Measurements from ENCODE around the gene KRABD2.

The KRABD2 gene

DNA sequence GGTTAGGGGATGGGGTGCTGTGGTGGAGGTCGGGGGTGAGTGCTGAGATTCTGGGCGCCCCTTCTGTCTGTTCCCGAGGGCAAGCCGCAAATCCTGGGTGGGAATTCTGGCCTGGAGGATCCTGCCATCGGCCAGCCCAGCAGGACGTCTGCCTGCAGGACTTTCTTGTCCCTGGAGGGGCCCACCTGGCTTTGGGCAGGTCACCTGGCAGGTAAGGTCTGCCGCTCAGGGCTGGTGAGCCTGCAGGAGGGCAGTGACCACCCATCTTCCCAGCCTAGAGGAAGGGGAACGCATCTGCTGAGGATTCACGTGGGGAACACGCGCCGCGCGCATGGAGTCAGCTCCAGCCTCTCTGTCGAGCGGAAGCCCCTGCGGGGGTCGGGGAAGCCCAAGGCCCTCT, 15.8 kb upstream of the KRABD2 start:
- no peak for DNase-seq
- TF ChIP-seq CTCF (IDR thresholded peaks at IDR 0.05), result no peak
- Mint-ChIP-seq H3K4me3 (no peak overlapping the region), H3K4me1 (peaks cover 32 to 37% of the 10 kb centered on the region in 2 donors), H3K27ac (no peak overlapping the region), H3K36me3 (no peaks in the 10 kb centered on the region), H3K9me3 (no peaks in the 10 kb centered on the region), H3K27me3 (ENCODE audit: low read depth in 2 of 2) (peaks cover 15 to 17% of the 10 kb centered on the region in 2 donors)
- Histone ChIP-seq H3K4me3 (ENCODE audit: low read length) (no peak overlapping the region), H3K27ac (ENCODE audit: low read length) (no peak overlapping the region), H3K4me1 (ENCODE audit: control insufficient read depth, insufficient read depth, low read length) (peaks cover 36% of the 10 kb centered on the region), H3K27me3 (ENCODE audit: control insufficient read depth, insufficient read depth, low read length) (no peaks in the 10 kb centered on the region), H3K9me3 (ENCODE audit: control insufficient read depth, insufficient read depth, low read length) (no peaks in the 10 kb centered on the region), H3K36me3 (ENCODE audit: control insufficient read depth, insufficient read depth, low read length) (no peaks in the 10 kb centered on the region)
- no peak for ATAC-seq
- intact Hi-C loops (cut with micrococcal nuclease), result no loop called here
- WGBS (ENCODE audit: insufficient coverage), result 91% methylated on average over 18 of the region's 18 CpGs

DNA sequence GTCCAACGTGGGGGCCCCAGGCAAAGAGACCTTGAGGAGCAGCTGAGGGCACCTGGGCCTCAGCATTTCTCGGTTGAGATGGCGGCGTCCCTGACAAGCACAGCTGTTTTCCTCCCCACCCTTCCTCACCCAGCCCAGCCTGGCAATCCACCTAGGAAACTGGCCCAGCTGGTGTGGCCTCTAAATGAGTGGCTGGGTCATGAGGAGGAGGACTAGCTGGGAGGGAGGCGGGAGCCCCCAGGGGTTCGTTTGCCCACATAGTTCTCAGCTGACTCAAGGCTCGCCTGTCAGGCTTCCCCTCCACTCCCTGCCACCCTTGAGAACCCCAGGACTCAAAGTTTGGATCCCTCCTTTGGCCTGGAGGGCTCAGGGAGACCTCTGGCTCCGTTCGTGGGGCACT, 15.2 kb upstream of the KRABD2 start:
- Histone ChIP-seq H3K27ac (ENCODE audit: low read length) (no peak overlapping the region), H3K4me1 (ENCODE audit: control insufficient read depth, insufficient read depth, low read length) (peaks cover 38% of the 10 kb centered on the region), H3K27me3 (ENCODE audit: control insufficient read depth, insufficient read depth, low read length) (no peaks in the 10 kb centered on the region), H3K36me3 (ENCODE audit: control insufficient read depth, insufficient read depth, low read length) (no peaks in the 10 kb centered on the region), H3K9me3 (ENCODE audit: control insufficient read depth, insufficient read depth, low read length) (no peaks in the 10 kb centered on the region), H3K4me3 (ENCODE audit: low read length) (no peak overlapping the region)
- peaks cover 34 to 40% of the 10 kb centered on the region in 2 donors for H3K4me1 Mint-ChIP-seq
- WGBS (ENCODE audit: insufficient coverage), result 74% methylated on average over 9 of the region's 9 CpGs
- no peak for ATAC-seq
- no peak overlapping the region for H3K27ac Mint-ChIP-seq
- no peak overlapping the region for H3K4me3 Mint-ChIP-seq
- H3K36me3 Mint-ChIP-seq, result no peaks in the 10 kb centered on the region
- intact Hi-C loops (cut with micrococcal nuclease), result no loop called here
- DNase-seq, result no peak
- H3K9me3 Mint-ChIP-seq, result no peaks in the 10 kb centered on the region
- TF ChIP-seq CTCF (IDR thresholded peaks at IDR 0.05), result no peak
- H3K27me3 Mint-ChIP-seq (ENCODE audit: low read depth in 2 of 2), result peaks cover 12 to 16% of the 10 kb centered on the region in 2 donors

DNA sequence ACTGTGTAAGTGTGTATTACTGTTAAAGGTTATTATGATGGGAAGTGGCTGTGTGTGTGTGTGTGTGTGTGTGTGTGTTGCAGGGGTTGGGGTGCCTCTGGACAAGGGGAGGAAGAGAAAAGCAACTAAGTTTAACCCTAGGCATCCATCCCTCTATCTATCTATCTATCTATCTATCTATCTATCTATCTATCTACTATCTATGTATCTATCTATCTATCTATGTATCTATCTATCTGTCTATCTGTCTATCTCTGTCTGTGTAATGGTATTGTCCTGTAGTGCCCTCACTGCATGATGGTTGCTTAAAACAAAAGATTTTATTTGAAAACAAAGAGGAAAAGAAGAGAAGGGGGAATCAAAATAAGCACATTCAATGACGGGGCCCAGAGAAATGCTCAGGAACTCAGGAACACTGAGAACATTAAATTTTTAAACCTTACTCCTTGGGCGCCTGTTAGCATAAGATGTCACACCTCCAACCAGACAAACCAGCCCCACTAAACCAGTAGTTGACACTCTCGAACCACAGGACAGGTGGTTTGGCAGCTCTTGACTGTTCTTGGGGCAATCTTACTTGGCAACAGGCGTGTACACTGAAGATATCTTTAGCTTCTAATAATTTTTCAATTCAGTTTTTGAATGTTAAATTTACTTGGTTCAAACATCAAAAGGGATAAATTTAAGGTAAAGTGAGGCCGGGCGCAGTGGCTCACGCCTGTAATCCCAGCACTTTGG, 11.6 kb upstream of the KRABD2 start:
- H3K27ac ChIP-seq (ENCODE audit: low read length), result peak overlapping the region; percentile 56
- intact Hi-C loops (cut with micrococcal nuclease), result loop anchor here (10.0 kb wide), 1 partner anchor 357 kb away; the partner anchor contains the start of gene CCDC42
- DNase-seq, result peak; percentile 60 to 77
- peak overlapping the region; percentile 73 to 75 for H3K27ac Mint-ChIP-seq
- H3K27me3 Mint-ChIP-seq (ENCODE audit: low read depth in 2 of 2), result peaks cover 0 to 4% of the 10 kb centered on the region in 2 donors
- no peaks in the 10 kb centered on the region for H3K9me3 Mint-ChIP-seq
- peak; percentile 55 to 74 (median 63) for ATAC-seq
- peaks cover 39 to 52% of the 10 kb centered on the region in 2 donors for H3K4me1 Mint-ChIP-seq
- peaks cover 42% of the 10 kb centered on the region for H3K4me1 ChIP-seq (ENCODE audit: control insufficient read depth, insufficient read depth, low read length)
- H3K36me3 ChIP-seq (ENCODE audit: control insufficient read depth, insufficient read depth, low read length), result no peaks in the 10 kb centered on the region
- 51% methylated on average over 7 of the region's 7 CpGs for WGBS (ENCODE audit: insufficient coverage)
- TF ChIP-seq CTCF (IDR thresholded peaks at IDR 0.05), result no peak
- peak overlapping the region; percentile 62 for H3K4me3 Mint-ChIP-seq
- H3K27me3 ChIP-seq (ENCODE audit: control insufficient read depth, insufficient read depth, low read length), result no peaks in the 10 kb centered on the region
- H3K9me3 ChIP-seq (ENCODE audit: control insufficient read depth, insufficient read depth, low read length), result no peaks in the 10 kb centered on the region
- H3K4me3 ChIP-seq (ENCODE audit: low read length), result no peak overlapping the region
- H3K36me3 Mint-ChIP-seq, result peaks cover under 1% of the 10 kb centered on the region
